HCT116 (cell line): ENCODE measurements around the gene BAIAP2. TPM values are rescaled to one million over a fixed set of nuclear protein-coding genes. Genes with fewer than 3 reads are reported as not detected.

ENCODE experiments used
- ATAC-seq: fragments of 200-7000 bp; cut with Tn5 transposase; 2 replicates; pipeline ENCODE4 v1.9.1; 2020; ENCODE audit warnings: mild to moderate bottlenecking, moderate library complexity
- BruUV-seq: library from RNA; stranded (reverse); fragments of 400-500 nt; replicated peaks from 2 replicates; lab custom pipeline; 2021; lab: Mats Ljungman, UMichigan
- CTCF ChIA-PET: fragments of 300-600 bp; sonication (Branson Sonifier 250); formaldehyde crosslinking; loops from one replicate; lab custom pipeline; 2021; ENCODE audit warnings: antibody characterized with exemption; lab: Charles Lee
- POLR2A ChIA-PET: fragments of 300-600, 350-600 bp; sonication (Branson Sonifier 250); formaldehyde crosslinking; loops from one replicate; lab custom pipeline; 2021; ENCODE audit warnings: antibody characterized with exemption; lab: Charles Lee
- RAD21 ChIA-PET, 2 experiments: fragments of 300-600 bp; sonication (Branson Sonifier 250); formaldehyde crosslinking; loops; one replicate each; lab custom pipeline; 2023; ENCODE audit warnings: low total read pairs in 2 of 2; ENCODE audit not compliant: uncharacterized antibody in 2 of 2, unreplicated experiment in 2 of 2, low non-redundant PET in 1 of 2; lab: Charles Lee
- DNase-seq: peaks from one replicate; pipeline ENCODE4 v3.0.0-alpha.2; 2010; ENCODE audit warnings: low read depth, low spot score
- H2AFZ ChIP-seq: fragments of 200-600 bp; shearing (Covaris generic), sonication (generic); 2 replicates; pipeline ENCODE4 v1.6.1; 2017; ENCODE audit warnings: low read depth, mixed run types, mixed read lengths, antibody characterized with exemption, low read length; ENCODE audit not compliant: poor library complexity, severe bottlenecking
- H3K27ac ChIP-seq: 2 replicates; pipeline ENCODE4 v1.5.1; 2012; ENCODE audit warnings: low read depth, low read length
- H3K27me3 ChIP-seq: fragments of 200-600 bp; sonication (generic); 2 replicates; pipeline ENCODE4 v1.6.1; 2016; ENCODE audit warnings: mixed run types, low read length, mixed read lengths; ENCODE audit not compliant: insufficient read depth
- H3K36me3 ChIP-seq, 2 experiments: fragments of 200-500 bp in 1 of 2; fragments of 200-600 bp in 1 of 2; sonication (Bioruptor generic) in 1 of 2; sonication (generic) in 1 of 2; 2 replicates each; pipeline versions ENCODE4 v1.5.1 to v1.6.1; 2014 to 2016; ENCODE audit warnings: low read length in 2 of 2, inconsistent platforms in 1 of 2, mixed read lengths in 1 of 2, mixed run types in 1 of 2; ENCODE audit not compliant: insufficient read depth in 2 of 2, control insufficient read depth in 1 of 2
- H3K4me1 ChIP-seq, 2 experiments: fragments of 200-600 bp in 1 of 2; sonication (generic) in 1 of 2; 2 replicates each; pipeline versions ENCODE4 v1.5.1 to v1.6.1; 2012 to 2017; ENCODE audit warnings: low read length in 2 of 2, inconsistent platforms in 1 of 2, mild to moderate bottlenecking in 1 of 2, mixed read lengths in 1 of 2, mixed run types in 1 of 2, moderate library complexity in 1 of 2; ENCODE audit not compliant: insufficient read depth in 2 of 2, control insufficient read depth in 1 of 2
- H3K4me2 ChIP-seq: fragments of 200-600 bp; sonication (generic); 2 replicates; pipeline ENCODE4 v1.6.1; 2017; ENCODE audit warnings: mixed run types, low read length, mixed read lengths
- H3K4me3 ChIP-seq, 2 experiments: fragments of 200-600 bp in 1 of 2; sonication (generic) in 1 of 2; replicated peaks in 1 of 2; 2 replicates each; pipeline ENCODE4 v1.5.1; 2011 to 2016; ENCODE audit warnings: low read length in 2 of 2, control low read depth in 1 of 2, low read depth in 1 of 2, mild to moderate bottlenecking in 1 of 2, mixed read lengths in 1 of 2, mixed run types in 1 of 2
- H3K79me2 ChIP-seq: fragments of 200-600 bp; sonication (generic); 2 replicates; pipeline ENCODE4 v1.6.1; 2017; ENCODE audit warnings: mild to moderate bottlenecking, mixed run types, low read length, moderate library complexity, mixed read lengths; ENCODE audit not compliant: insufficient read depth
- H3K9ac ChIP-seq: fragments of 200-600 bp; sonication (generic); 2 replicates; pipeline ENCODE4 v1.6.1; 2016; ENCODE audit warnings: low read length, mixed read lengths
- H3K9me2 ChIP-seq: fragments of 200-600 bp; sonication (generic), shearing (Covaris generic); 2 replicates; pipeline ENCODE4 v1.6.1; 2017; ENCODE audit warnings: mixed run types, mild to moderate bottlenecking, moderate library complexity; ENCODE audit not compliant: insufficient read depth
- H3K9me3 ChIP-seq, 2 experiments: fragments of 200-500 bp in 1 of 2; fragments of 200-600 bp in 1 of 2; sonication (Bioruptor generic) in 1 of 2; sonication (generic) in 1 of 2; 2 replicates each; pipeline ENCODE4 v1.6.1; 2014 to 2017; ENCODE audit warnings: low read length in 2 of 2, mixed read lengths in 2 of 2, inconsistent platforms in 1 of 2, low read depth in 1 of 2, mild to moderate bottlenecking in 1 of 2, mixed run types in 1 of 2, moderate library complexity in 1 of 2; ENCODE audit not compliant: control insufficient read depth in 1 of 2, insufficient read depth in 1 of 2
- H4K20me1 ChIP-seq: fragments of 200-600 bp; sonication (generic), shearing (Covaris generic); 2 replicates; pipeline ENCODE4 v1.6.1; 2017; ENCODE audit warnings: mixed run types, mild to moderate bottlenecking, moderate library complexity; ENCODE audit not compliant: insufficient read depth
- ATF3 ChIP-seq: IDR thresholded peaks from 2 replicates; pipeline ENCODE4 v1.6.1; 2012
- CTCF ChIP-seq, 3 experiments: fragments of 200-600 bp in 1 of 3; sonication (generic) in 1 of 3; IDR thresholded peaks in 2 of 3; conservative IDR thresholded peaks in 1 of 3; 2 replicates each; pipeline ENCODE4 v1.5.1; 2012 to 2017; ENCODE audit warnings: low read depth in 2 of 3, low read length in 2 of 3, antibody characterized with exemption in 1 of 3, borderline replicate concordance in 1 of 3, control low read depth in 1 of 3, mild to moderate bottlenecking in 1 of 3, mixed read lengths in 1 of 3, mixed run types in 1 of 3, moderate library complexity in 1 of 3; ENCODE audit not compliant: insufficient read depth in 1 of 3
- FOSL1 ChIP-seq: IDR thresholded peaks from 2 replicates; pipeline ENCODE4 v1.6.1; 2012; ENCODE audit warnings: low read depth
- SIN3A ChIP-seq: IDR thresholded peaks from 2 replicates; pipeline ENCODE4 v1.6.1; 2012; ENCODE audit warnings: low read depth
- SP1 ChIP-seq: IDR thresholded peaks from 2 replicates; pipeline ENCODE4 v1.6.1; 2012; ENCODE audit warnings: low read depth
- SRF ChIP-seq: IDR thresholded peaks from 2 replicates; pipeline ENCODE4 v1.6.1; 2012; ENCODE audit warnings: low read depth
- ZBTB33 ChIP-seq: IDR thresholded peaks from 2 replicates; pipeline ENCODE4 v1.6.1; 2011; ENCODE audit warnings: mild to moderate bottlenecking, low read length, moderate library complexity; ENCODE audit not compliant: insufficient replicate concordance; ENCODE audit errors: extremely low read depth
- intact Hi-C: fragments of 100-400 bp; cut with micrococcal nuclease; formaldehyde crosslinking; loops from 2 replicates; pipeline ENCODE4 v1.10.0; 2022
- total RNA-seq: library from RNA; stranded (reverse); gene quantifications from one replicate; pipeline ENCODE4 v1.2.1, GENCODE V29; 2021; ENCODE audit not compliant: unreplicated experiment

BAIAP2 gene
- total RNA-seq, 1 experiment from 2014 or later: 105 TPM

- DNase-seq: no peak
- Histone ChIP-seq H3K4me3 (no peak overlapping the region), H3K4me2 (peak overlapping the region; percentile 72), H2AFZ (no peak overlapping the region), H3K9ac (peak overlapping the region; percentile 85; the same call in 1 of the 2 replicates), H4K20me1 (peaks cover 7% of the 10 kb centered on the region; the same call in 1 of the 2 replicates), H3K9me3 (no peaks in the 10 kb centered on the region), H3K27me3 (no peaks in the 10 kb centered on the region), H3K36me3 (peaks cover 3 to 27% of the 10 kb centered on the region in 2 experiments; a peak in 1 of 4 replicates), H3K27ac (peak overlapping the region; percentile 94), H3K4me1 (peaks cover 80 to 84% of the 10 kb centered on the region in 2 experiments), H3K79me2 (peaks cover 78% of the 10 kb centered on the region), H3K9me2 (no peaks in the 10 kb centered on the region)
- intact Hi-C loops: no loop called here
- ChIA-PET POLR2A (interaction anchor here (1.3 kb wide), 1 partner anchor 57 kb away, joined by 5 read pairs; no protein-coding TSS in a partner anchor), CTCF (interaction anchor here (1.4 to 2.4 kb wide), 2 partner anchors 12 to 14 kb away, joined by 5 to 10 read pairs; no protein-coding TSS in a partner anchor), RAD21 (no interaction called here)
- ATAC-seq: no peak
- TF ChIP-seq SRF: no peak
- no peak for TF ChIP-seq FOSL1
- peak in 2 of 3 experiments; percentile 8 to 39; a peak in 2 of 6 replicates for TF ChIP-seq CTCF (IDR thresholded peaks at IDR 0.05 in 2 of 3, conservative IDR thresholded peaks at IDR 0.05 in 1 of 3; ENCODE audit: borderline replicate concordance in 1 of 3, insufficient read depth in 1 of 3, low read depth in 2 of 3, low read length in 2 of 3)
- no peak for TF ChIP-seq SIN3A
- no peak for TF ChIP-seq ZBTB33
- no peak for TF ChIP-seq ATF3
- TF ChIP-seq SP1: no peak
- no TSS peak for BruUV-seq
These were observed 3.1 kb downstream of the BAIAP2 start for GRCh38 chr17:81037798-81038733.
